Glutamatergic neuron (in vitro differentiated cells): Measurements from ENCODE around the gene RAP1A. TPM values are rescaled to one million over a fixed set of nuclear protein-coding genes. Genes with fewer than 3 reads are reported as not detected.
A peak's percentile ranks its signal among the peaks of the same experiment; 100 is the strongest.

Experiments used
- DNase-seq: peaks from one replicate; pipeline ENCODE4 v3.0.0; 2022
- H3K27ac Mint-ChIP-seq: one replicate; pipeline ENCODE4 v1.8.0; 2020; ENCODE audit warnings: mild to moderate bottlenecking, mixed read lengths, inconsistent platforms; ENCODE audit not compliant: unreplicated experiment
- H3K27me3 Mint-ChIP-seq: one replicate; pipeline ENCODE4 v1.8.0; 2020; ENCODE audit warnings: mild to moderate bottlenecking, moderate library complexity, mixed read lengths, inconsistent platforms; ENCODE audit not compliant: unreplicated experiment
- H3K36me3 Mint-ChIP-seq: one replicate; pipeline ENCODE4 v1.8.0; 2020; ENCODE audit warnings: mild to moderate bottlenecking, mixed read lengths, inconsistent platforms; ENCODE audit not compliant: unreplicated experiment
- H3K4me1 Mint-ChIP-seq: one replicate; pipeline ENCODE4 v1.8.0; 2020; ENCODE audit warnings: mild to moderate bottlenecking, low read depth, mixed read lengths, inconsistent platforms; ENCODE audit not compliant: unreplicated experiment
- H3K4me3 Mint-ChIP-seq: one replicate; pipeline ENCODE4 v1.8.0; 2020; ENCODE audit warnings: mild to moderate bottlenecking, mixed read lengths, inconsistent platforms; ENCODE audit not compliant: unreplicated experiment
- H3K9me3 Mint-ChIP-seq: one replicate; pipeline ENCODE4 v1.8.0; 2020; ENCODE audit warnings: mild to moderate bottlenecking, moderate library complexity, mixed read lengths, inconsistent platforms; ENCODE audit not compliant: unreplicated experiment
- CTCF ChIP-seq: fragments of 200-600 bp; sonication (generic); IDR thresholded peaks from one replicate; pipeline ENCODE4 v1.5.0; 2021; ENCODE audit not compliant: partially characterized antibody, unreplicated experiment
- total RNA-seq: library from RNA; stranded (reverse); fragmentation: NEBNext Ultra II Directional; extraction: Animal tissue kit (Norgen Biotek cat#: 25700); gene quantifications from one replicate; pipeline ENCODE4 v1.2.1, GENCODE V29; 2021; ENCODE audit not compliant: unreplicated experiment

The RAP1A gene
- total RNA-seq, 1 donor from 2014 or later, result 17.9 TPM

- peaks cover 2% of the 10 kb centered on the region for H3K27me3 Mint-ChIP-seq
- H3K27ac Mint-ChIP-seq, result no peak overlapping the region
- peaks cover 9% of the 10 kb centered on the region for H3K36me3 Mint-ChIP-seq
- H3K4me3 Mint-ChIP-seq, result no peak overlapping the region
- peaks cover 6% of the 10 kb centered on the region for H3K9me3 Mint-ChIP-seq
- H3K4me1 Mint-ChIP-seq, result no peaks in the 10 kb centered on the region
- DNase-seq, result no peak
- no peak for TF ChIP-seq CTCF
Measured at GRCh38 chr1:111611986-111612385, 7.6 kb upstream of the RAP1A start.

GRCh38 chr1:111615870-111616715 is 3.5 kb upstream of the RAP1A start:
- Mint-ChIP-seq H3K4me1 (peaks cover 7% of the 10 kb centered on the region), H3K4me3 (no peak overlapping the region), H3K9me3 (peaks cover 4% of the 10 kb centered on the region), H3K36me3 (no peaks in the 10 kb centered on the region), H3K27ac (no peak overlapping the region), H3K27me3 (no peaks in the 10 kb centered on the region)
- DNase-seq, result no peak
- no peak for TF ChIP-seq CTCF

- H3K36me3 Mint-ChIP-seq, result no peaks in the 10 kb centered on the region
- H3K27me3 Mint-ChIP-seq, result no peaks in the 10 kb centered on the region
- DNase-seq, result no peak
- no peak overlapping the region for H3K27ac Mint-ChIP-seq
- H3K9me3 Mint-ChIP-seq, result peaks cover 4% of the 10 kb centered on the region
- H3K4me1 Mint-ChIP-seq, result peaks cover 18% of the 10 kb centered on the region
- peak overlapping the region; percentile 8 for H3K4me3 Mint-ChIP-seq
- TF ChIP-seq CTCF, result no peak
Measured at GRCh38 chr1:111618081-111618480, 1.5 kb upstream of the RAP1A start.

- Mint-ChIP-seq H3K27ac (peak overlapping the region; percentile 11), H3K36me3 (no peaks in the 10 kb centered on the region)
Measured at GRCh38 chr1:111618961-111619634, 491 bp upstream of the RAP1A start.

More at GRCh38 chr1:111618961-111619634, 491 bp upstream of the RAP1A start:
- H3K27me3 Mint-ChIP-seq, result no peaks in the 10 kb centered on the region
- H3K4me3 Mint-ChIP-seq, result peak overlapping the region; percentile 78
- no peak for TF ChIP-seq CTCF
- peaks cover 4% of the 10 kb centered on the region for H3K9me3 Mint-ChIP-seq
- no peak for DNase-seq
- H3K4me1 Mint-ChIP-seq, result peaks cover 18% of the 10 kb centered on the region
